NCI-H748 (cell line): ENCODE data around the gene BASP1.
"Not testable (repeated sequence)": the region's sequence is repeated elsewhere in the genome, so short reads cannot be mapped to it uniquely, and the experiment has no call there.

ENCODE experiments used
- DNase-seq: peaks from one replicate; lab custom pipeline; 2025; ENCODE audit not compliant: unreplicated experiment; lab: John Stamatoyannopoulos, UW

The BASP1 gene

GRCh38 chr5:17222664-17223063 lies 5.2 kb downstream of the BASP1 start:
- no peak for DNase-seq

GRCh38 chr5:17223367-17224185 lies 6.1 kb downstream of the BASP1 start:
- DNase-seq: no peak

- no peak for DNase-seq
Observed at GRCh38 chr5:17224858-17225511, 7.6 kb downstream of the BASP1 start.

- DNase-seq: no peak
Observed at GRCh38 chr5:17225520-17225919, 8.1 kb downstream of the BASP1 start.

- DNase-seq: no peak
Observed at GRCh38 chr5:17227868-17228267, 10.4 kb downstream of the BASP1 start.

DNA sequence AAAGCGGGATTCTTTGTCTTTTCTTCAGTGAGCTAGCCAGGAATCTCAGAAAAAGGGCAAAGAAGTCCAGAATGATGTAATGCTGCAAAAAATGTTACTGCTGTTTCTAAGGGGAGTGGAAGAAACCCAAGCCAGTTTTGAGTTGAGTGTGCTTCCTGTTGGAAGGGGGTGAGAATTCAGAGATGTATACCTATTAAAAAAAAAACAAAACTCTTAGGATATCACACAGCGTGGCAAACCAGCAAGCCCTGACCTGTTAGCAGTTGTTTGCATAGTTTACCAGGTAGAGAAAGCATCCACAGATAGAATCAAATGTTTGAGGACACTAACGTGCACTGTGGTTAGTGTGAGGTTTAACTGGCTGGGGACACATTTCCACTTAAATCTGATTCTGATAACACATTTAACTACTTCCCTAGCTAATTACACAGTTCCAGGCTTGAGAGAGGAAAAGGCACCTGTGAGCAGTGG lies 11.4 kb downstream of the BASP1 start:
- DNase-seq: peak; percentile 51

DNA sequence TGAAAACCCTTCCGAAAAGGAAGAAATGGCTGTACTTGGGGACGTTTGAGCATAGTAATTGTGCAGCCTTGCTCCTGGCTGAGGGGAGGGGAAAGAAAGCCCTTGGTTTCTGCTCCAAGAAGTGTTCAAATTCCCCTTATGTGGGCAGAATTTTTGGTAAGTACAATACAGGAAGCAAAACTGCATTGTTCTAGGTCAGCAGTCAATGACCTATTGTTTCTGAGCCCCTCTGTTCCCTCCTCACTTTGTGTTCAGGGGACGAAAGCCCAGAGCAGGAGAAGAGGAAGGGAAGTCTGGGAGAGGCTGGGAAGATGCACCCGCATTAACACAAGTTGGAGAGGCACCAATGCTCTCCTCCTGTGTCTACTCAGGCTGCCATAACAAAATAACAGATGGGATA lies 11.9 kb downstream of the BASP1 start:
- no peak for DNase-seq

DNA sequence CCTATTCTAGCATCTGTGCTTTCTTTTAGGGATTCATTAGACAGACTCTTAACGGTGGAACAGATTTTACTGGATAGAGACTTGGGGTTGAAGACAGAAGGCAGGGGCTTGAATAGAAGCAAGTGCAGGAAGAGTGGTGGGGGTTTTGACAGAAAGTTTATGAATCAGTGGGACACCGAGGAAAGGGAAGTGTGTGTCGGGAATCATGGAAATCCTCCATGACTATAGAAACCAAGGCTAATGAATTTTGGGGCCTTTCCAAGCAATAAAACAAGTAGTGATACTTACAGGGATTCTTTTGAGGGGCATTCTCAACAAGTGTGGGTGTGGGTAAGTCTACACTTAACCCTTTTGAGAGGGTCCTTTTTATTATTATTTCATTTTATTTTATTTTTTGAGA lies 12.8 kb downstream of the BASP1 start:
- no peak for DNase-seq

DNA sequence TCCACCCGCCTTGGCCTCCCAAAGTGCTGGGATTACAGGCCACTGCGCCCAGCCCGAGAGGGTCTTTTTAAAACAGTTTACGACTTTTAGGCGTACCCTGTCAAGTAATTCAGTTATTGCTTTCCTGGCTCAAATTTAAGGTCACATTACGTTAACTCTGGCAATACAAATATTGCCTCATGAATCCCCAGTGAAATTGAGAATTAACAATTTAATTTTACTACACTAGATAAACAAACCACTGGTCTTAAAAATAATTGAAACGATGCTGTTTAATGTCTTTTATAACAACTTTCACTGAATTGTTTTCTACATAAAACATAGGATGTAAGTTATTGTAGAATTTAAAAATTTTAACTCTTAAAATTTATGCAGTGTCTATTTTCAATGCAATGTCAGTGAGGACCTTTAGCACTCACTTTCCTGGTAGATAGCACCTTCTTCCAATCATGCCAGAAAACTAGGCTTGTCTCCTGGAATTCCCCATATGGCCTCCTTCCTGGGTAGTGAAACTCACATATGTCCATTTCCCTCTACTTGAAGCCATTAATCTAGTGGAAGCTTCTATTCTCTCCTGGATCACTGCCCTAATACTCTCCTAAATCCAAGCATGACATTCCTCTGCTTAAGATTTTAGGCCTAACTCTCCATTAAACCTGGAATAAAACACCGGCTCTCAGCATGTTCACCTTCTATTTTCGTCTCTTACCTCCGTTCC lies 13.5 kb downstream of the BASP1 start:
- no peak for DNase-seq

DNA sequence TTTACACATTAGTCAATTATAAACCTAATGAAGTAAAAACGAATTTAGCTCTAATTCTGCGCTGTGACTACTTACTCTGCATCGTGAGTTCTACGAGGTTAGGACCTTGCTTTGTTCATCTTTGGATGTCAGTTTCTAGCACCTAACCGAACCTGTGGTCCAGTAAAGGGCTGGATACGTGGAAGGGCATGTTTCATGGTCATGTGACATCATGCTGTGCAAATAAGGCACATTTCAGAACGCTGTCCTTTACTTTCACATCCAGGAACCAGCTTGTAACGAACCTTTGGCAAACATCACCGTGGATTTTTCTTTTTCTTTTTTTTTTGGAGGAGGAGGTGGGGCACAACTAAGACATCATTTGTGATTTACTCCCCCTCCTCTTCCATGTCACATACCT lies 15.0 kb downstream of the BASP1 start:
- no peak for DNase-seq

GRCh38 chr5:17233488-17233887 lies 16.1 kb downstream of the BASP1 start:
- DNase-seq: no peak

DNA sequence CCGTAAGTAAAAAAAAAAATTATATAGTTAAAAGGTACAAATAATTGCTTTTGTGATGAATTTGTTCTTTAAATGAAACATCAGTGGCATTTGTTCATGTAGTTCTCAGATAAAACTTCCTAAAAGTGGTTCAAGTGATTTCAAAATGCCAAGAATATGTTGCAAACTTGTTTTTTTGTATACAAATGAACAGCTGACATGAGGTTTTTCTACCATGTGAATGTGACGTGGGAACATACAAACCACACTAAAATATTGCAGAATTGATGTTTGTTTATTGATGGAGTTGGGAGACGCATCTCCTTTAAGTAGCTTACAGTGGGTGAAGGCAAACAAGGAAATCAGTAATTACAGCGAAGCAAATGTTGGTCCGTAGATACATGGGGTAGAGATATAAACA lies 16.9 kb downstream of the BASP1 start:
- no peak for DNase-seq

DNA sequence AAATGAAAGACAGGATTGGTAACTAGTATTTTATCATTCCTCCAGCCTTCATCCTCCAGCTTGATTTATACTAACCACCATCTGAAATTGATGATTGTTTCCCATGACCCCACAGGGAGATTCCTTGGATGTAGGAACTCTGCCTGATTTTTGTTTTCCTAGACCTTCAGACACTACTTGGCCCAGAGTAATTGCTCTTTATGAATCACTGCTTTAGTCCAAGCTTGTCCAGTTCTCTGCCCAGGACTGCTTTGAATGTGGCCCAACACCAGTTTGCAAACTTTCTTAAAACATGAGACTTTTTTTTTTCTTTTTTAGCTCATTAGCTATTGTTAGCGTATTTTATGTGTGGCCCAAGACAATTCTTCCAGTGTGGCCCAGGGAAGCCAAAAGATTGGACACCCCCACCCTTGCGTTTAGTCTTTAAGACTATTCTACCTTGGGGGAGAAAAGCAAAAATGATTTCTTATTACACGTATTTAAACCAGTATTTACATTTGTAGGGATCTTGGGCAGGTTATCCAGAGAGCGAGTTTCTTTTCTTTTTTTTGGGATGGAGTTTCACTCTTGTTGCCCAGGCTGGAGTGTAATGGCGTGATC lies 18.4 kb downstream of the BASP1 start:
- DNase-seq: no peak

DNA sequence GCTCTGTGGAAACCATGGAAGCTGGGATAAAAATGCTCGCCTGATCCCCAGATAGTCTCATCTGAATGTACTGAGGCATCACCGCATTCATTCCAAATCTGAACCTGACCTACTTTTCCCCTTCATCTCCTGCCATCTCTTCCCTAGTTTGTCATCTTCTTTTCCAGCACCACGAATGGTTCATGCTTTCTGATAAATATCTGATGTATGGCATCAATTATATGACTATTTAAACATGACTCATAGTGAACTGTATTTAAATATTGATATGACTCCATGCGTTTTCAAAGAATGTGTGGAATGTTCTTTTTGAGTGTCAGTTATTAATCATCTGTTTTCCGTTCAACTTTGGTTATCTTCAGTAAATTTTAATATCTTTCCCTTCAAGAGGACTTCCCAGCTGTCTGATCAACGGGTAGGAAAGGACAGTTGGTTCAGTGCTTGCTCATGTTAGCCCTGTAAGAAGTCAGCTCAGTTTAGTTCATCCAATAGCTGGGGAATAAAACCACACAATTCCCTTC lies 21.1 kb downstream of the BASP1 start:
- DNase-seq: no peak

DNA sequence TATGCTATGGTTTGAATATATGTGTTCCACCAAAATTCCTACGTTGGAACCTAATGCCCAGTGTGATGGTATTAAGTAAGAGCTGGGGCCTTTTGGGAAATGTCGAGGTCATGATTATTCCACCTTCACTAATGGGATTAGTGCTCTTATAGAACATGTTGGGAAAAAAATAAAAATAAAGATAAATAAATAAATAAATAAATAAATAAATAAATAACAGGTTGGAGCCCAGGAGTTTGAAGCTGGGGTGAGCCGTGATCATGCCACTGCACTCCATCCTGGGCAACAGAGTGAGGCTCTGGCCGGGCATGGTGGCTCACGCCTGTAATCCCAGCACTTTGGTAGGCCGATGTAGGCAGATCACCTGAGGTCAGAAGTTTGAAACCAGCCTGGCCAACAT lies 22.5 kb downstream of the BASP1 start:
- DNase-seq: no peak

DNA sequence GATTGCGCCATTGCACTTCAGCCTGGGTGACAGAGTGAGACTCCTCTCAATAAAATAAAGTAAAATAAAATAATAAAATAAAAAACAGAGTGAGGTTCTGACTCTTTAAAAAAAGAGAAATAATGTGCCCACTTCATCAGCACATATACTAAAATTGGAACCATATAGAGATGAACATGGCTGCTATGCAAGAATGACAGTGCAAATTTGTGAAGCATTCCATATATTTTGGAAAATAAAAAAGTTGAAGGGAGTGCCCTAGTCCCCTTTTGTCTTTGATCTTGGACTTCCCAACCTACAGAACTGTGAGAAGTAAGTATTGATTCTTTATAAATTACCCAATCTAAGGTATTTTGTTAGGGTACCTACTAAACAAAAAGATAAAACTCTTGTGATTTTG lies 23.1 kb downstream of the BASP1 start:
- no peak for DNase-seq

DNA sequence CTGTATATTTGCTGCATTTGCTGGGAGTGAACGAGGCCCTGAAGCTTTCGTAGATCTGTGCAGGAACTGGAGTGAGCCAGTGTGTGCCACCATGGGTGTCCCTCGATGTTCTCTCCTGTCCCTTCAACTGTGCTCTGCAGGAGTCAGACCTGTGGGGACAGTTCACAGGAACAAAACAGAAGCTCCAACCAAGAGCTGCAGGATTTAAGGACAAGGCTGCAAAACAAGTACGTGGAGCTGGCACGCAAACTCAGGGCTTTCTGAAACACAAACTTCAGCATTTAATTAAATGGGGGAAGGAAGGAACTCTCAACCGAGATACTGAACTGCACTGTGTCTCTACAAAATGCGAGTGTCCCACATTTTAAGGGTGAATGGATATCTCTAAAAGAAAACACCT lies 24.2 kb downstream of the BASP1 start:
- no peak for DNase-seq

GRCh38 chr5:17243287-17244063 lies 26.0 kb downstream of the BASP1 start:
- DNase-seq: no peak

DNA sequence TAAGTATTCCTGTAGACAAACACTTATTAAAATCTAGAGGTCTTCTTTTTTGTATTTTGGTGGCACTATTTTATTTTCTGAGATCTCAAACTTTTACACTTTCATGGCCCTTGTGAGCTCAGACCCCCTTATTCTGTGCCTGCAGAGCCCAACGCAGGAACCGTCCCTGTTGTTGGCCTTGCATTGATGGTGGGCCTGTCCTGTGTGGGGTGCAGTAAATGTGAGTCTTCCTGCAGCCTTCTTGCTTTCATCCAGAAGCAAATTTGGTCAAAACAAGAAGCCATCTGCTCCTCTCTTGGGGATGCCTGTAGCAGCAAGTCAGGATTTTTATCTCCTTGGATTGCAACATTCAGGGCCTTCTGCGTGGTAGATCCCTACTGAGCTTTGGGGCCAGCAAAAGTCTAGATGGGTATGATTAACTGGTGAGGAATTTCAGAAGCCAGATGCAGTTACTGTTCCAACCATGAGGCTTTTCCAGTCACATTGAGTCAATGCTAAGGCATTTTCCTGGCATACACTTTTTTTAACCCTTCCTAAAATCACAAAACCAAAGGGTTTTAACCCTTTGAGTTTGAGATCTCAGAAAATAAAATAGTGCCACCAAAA lies 31.7 kb downstream of the BASP1 start:
- DNase-seq: no peak

GRCh38 chr5:17249841-17250240 lies 32.4 kb downstream of the BASP1 start:
- not testable (repeated sequence) for DNase-seq
